HEK293 (cell line): ENCODE measurements around the gene DUSP3.
A peak's percentile ranks its signal among the peaks of the same experiment; 100 is the strongest.

Experiments
- CTCF ChIP-seq: fragments of 450-650 bp; formaldehyde crosslinking; IDR thresholded peaks from 2 replicates; pipeline ENCODE4 v1.5.1; 2016; ENCODE audit warnings: missing biosample characterization, missing genetic modification characterization
- KLF9 ChIP-seq: fragments of 450-650 bp; formaldehyde crosslinking; IDR thresholded peaks from 2 replicates; pipeline ENCODE4 v1.5.1; 2016; ENCODE audit warnings: missing biosample characterization, missing genetic modification characterization, low read depth
- ZBTB8A ChIP-seq: fragments of 450-650 bp; formaldehyde crosslinking; IDR thresholded peaks from 2 replicates; pipeline ENCODE4 v1.5.1; 2016; ENCODE audit warnings: missing biosample characterization, missing genetic modification characterization
- ZFP3 ChIP-seq: fragments of 450-650 bp; formaldehyde crosslinking; IDR thresholded peaks from 2 replicates; pipeline ENCODE4 v1.5.1; 2016; ENCODE audit warnings: low read depth, missing biosample characterization, missing genetic modification characterization
- ZNF16 ChIP-seq: fragments of 450-650 bp; formaldehyde crosslinking; IDR thresholded peaks from 2 replicates; pipeline ENCODE4 v1.5.1; 2016; ENCODE audit warnings: low read depth, missing biosample characterization, missing genetic modification characterization
- ZNF223 ChIP-seq: fragments of 450-650 bp; formaldehyde crosslinking; IDR thresholded peaks from 2 replicates; pipeline ENCODE4 v1.5.1; 2016; ENCODE audit warnings: missing biosample characterization, missing genetic modification characterization
- ZNF335 ChIP-seq: fragments of 450-650 bp; formaldehyde crosslinking; conservative IDR thresholded peaks from 2 replicates; pipeline ENCODE4 v1.5.1; 2016; ENCODE audit warnings: missing biosample characterization, missing genetic modification characterization
- ZNF341 ChIP-seq: fragments of 450-650 bp; formaldehyde crosslinking; IDR thresholded peaks from 2 replicates; pipeline ENCODE4; 2016; ENCODE audit warnings: low read depth, missing biosample characterization, missing genetic modification characterization

GRCh38 chr17:43758497-43759174 lies 20.1 kb downstream of the DUSP3 start, which contains the start of gene SOST:
- TF ChIP-seq ZNF223 (tag by site-specific recombination), result no peak
- TF ChIP-seq ZNF335 (tag by site-specific recombination), result 0 out of 2 replicates have a peak, but pooled peaks have one; percentile 30
- 0 out of 2 replicates have a peak, but pooled peaks have one; percentile 36 for TF ChIP-seq ZNF341
- TF ChIP-seq CTCF (tag by site-specific recombination), result no peak
- TF ChIP-seq ZFP3, result no peak
- TF ChIP-seq ZNF16 (tag by site-specific recombination), result no peak
- TF ChIP-seq ZBTB8A (tag by site-specific recombination), result no peak
- TF ChIP-seq KLF9 (tag by site-specific recombination), result peak; percentile 50
